Measurements from ENCODE around the gene SLC26A6.

SLC26A6 gene

DNA sequence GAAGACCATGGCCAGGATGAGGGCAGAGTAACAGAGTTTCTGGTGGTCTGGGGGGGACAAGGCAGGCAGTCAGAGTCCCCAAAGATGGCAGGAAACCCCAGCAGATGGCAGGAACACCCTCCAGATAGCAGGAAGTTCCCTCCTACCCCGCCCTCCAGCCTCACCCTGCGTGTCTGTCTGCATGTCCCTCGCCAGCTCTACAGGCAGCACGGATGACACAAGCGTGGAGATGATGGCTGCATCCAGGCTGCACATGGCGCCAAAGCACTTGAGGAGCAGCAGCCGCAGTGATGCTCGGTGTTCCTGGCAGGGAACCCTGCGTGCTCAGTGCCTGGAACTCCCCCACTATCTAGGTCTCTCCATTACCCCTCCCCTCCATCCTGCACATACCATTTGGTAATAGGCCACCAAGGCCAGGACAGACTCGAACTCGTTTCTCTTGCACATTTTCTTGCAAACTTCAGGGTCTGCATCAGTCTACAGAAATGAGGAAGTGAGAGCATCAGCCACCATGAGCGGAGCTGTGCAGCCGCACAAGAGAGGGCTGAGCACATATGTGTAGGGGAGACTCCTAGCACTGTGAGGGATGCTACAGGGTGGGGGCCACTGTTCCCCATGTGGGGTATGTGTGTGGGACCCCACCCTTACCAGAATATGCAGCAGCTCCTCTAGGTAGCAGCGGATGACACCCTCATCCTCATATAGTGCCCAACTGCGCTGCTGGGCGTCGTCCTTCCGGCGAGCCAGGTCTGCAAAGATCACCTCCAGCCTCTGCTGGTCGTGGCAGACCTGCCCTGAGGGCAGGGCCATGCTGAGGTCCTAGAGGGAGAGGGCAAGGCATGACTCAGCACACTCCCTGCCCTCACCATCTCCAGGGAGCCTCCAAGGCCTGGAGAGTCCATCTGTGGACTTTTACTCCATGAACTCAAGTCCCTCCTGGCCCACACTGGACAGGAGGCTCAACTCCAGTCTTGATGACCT, 44.4 kb upstream of the SLC26A6 start:
- TF ChIP-seq, protein P1, sequence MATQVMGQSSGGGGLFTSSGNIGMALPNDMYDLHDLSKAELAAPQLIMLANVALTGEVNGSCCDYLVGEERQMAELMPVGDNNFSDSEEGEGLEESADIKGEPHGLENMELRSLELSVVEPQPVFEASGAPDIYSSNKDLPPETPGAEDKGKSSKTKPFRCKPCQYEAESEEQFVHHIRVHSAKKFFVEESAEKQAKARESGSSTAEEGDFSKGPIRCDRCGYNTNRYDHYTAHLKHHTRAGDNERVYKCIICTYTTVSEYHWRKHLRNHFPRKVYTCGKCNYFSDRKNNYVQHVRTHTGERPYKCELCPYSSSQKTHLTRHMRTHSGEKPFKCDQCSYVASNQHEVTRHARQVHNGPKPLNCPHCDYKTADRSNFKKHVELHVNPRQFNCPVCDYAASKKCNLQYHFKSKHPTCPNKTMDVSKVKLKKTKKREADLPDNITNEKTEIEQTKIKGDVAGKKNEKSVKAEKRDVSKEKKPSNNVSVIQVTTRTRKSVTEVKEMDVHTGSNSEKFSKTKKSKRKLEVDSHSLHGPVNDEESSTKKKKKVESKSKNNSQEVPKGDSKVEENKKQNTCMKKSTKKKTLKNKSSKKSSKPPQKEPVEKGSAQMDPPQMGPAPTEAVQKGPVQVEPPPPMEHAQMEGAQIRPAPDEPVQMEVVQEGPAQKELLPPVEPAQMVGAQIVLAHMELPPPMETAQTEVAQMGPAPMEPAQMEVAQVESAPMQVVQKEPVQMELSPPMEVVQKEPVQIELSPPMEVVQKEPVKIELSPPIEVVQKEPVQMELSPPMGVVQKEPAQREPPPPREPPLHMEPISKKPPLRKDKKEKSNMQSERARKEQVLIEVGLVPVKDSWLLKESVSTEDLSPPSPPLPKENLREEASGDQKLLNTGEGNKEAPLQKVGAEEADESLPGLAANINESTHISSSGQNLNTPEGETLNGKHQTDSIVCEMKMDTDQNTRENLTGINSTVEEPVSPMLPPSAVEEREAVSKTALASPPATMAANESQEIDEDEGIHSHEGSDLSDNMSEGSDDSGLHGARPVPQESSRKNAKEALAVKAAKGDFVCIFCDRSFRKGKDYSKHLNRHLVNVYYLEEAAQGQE (IDR thresholded peaks at IDR 0.05; ENCODE audit: insufficient replicate concordance, low read depth) = no peak
- peak; percentile 79 for TF ChIP-seq SPI1 (IDR thresholded peaks at IDR 0.05; ENCODE audit: borderline replicate concordance, low read depth)
- DNase-seq (ENCODE audit: low read depth in 1 of 2, low spot score in 1 of 2) = no peak
- H3K27me3 ChIP-seq (ENCODE audit: insufficient read depth, poor library complexity, severe bottlenecking) = no peaks in the 10 kb centered on the region
- H3K27ac ChIP-seq (replicated peaks) = no peak overlapping the region
- no peak overlapping the region for H3K4me3 ChIP-seq (replicated peaks; ENCODE audit: insufficient read depth, low read length)

DNA sequence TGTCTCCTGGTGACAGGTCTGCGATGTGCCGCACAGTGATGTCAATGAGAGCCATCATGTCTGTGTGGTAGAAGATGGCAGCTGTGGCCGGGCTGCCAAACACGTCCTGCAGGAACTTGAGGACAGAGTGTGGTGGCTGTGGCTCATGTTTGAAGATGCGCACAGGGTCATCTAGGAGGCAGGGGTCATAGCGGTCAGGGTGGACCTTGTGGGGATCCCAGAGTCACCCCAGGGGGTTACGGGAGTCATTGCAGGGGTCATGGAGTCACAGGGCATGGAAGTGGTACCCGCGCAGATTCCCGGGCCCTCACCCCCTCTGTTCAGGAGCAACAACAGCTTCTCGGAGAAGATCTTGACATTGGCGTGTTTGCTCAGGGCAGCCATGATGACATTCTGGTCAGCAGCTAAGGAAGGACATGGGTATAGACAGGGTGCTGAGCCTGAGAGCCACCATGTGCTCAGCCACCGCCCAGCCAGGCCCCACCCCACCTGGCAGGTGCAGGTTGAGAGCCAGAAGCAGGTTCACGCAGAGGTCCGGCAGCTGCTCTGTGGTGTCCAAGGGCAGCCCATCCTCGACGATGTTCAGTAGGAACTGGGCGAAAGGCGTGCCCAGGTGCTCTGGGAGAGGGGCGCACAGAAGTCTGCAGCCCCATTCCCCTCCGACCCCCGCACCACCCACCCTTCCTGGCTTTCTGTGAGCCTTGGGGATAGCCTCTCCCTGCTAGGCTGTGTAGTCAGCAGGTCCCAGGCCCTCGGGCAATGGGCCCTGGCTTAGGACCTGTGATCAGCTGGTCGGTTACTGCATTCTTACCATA, 43.5 kb upstream of the SLC26A6 start:
- TF ChIP-seq, protein P2, sequence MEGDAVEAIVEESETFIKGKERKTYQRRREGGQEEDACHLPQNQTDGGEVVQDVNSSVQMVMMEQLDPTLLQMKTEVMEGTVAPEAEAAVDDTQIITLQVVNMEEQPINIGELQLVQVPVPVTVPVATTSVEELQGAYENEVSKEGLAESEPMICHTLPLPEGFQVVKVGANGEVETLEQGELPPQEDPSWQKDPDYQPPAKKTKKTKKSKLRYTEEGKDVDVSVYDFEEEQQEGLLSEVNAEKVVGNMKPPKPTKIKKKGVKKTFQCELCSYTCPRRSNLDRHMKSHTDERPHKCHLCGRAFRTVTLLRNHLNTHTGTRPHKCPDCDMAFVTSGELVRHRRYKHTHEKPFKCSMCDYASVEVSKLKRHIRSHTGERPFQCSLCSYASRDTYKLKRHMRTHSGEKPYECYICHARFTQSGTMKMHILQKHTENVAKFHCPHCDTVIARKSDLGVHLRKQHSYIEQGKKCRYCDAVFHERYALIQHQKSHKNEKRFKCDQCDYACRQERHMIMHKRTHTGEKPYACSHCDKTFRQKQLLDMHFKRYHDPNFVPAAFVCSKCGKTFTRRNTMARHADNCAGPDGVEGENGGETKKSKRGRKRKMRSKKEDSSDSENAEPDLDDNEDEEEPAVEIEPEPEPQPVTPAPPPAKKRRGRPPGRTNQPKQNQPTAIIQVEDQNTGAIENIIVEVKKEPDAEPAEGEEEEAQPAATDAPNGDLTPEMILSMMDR (IDR thresholded peaks at IDR 0.05; ENCODE audit: insufficient read depth, low read length) = no peak
- TF ChIP-seq POLR2AphosphoS5 (IDR thresholded peaks at IDR 0.05; ENCODE audit: low read depth) = no peak
- TF ChIP-seq SPI1 (IDR thresholded peaks at IDR 0.05; ENCODE audit: borderline replicate concordance, low read depth) = no peak
- TF ChIP-seq, protein P1 (IDR thresholded peaks at IDR 0.05; ENCODE audit: insufficient replicate concordance, low read depth) = no peak
- Histone ChIP-seq H3K27me3 (ENCODE audit: insufficient read depth, poor library complexity, severe bottlenecking) (no peaks in the 10 kb centered on the region), H3K4me3 (replicated peaks; ENCODE audit: insufficient read depth, low read length) (no peak overlapping the region), H3K27ac (replicated peaks) (no peak overlapping the region)
- no peak for DNase-seq (ENCODE audit: low read depth in 1 of 2, low spot score in 1 of 2)

DNA sequence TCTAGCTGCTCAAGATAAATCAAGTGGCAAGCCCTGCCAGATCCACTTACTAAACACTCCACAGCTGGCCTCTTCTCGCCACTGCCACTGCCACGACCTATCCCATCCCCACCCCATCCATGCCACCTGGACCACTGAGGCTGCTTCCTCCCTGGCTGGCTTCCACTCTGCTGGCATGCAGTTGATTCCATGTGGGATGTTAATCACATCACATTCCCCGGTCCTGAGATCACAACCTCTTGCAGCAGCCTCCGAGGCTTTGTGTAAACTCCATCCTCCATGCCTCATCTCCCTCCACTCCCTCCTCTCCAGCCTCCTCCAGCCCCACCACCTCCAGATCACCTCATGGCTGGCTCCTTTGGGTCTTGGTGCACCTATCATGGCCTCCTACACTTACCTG, 42.8 kb upstream of the SLC26A6 start:
- Histone ChIP-seq H3K27ac (replicated peaks) (no peak overlapping the region), H3K27me3 (ENCODE audit: insufficient read depth, poor library complexity, severe bottlenecking) (no peaks in the 10 kb centered on the region), H3K4me3 (replicated peaks; ENCODE audit: insufficient read depth, low read length) (no peak overlapping the region)
- no peak for TF ChIP-seq GABPA (IDR thresholded peaks at IDR 0.05; ENCODE audit: low read depth)
- TF ChIP-seq, protein P1 (IDR thresholded peaks at IDR 0.05; ENCODE audit: insufficient replicate concordance, low read depth) = no peak
- TF ChIP-seq SPI1 (IDR thresholded peaks at IDR 0.05; ENCODE audit: borderline replicate concordance, low read depth) = no peak
- no peak for TF ChIP-seq POLR2AphosphoS5 (IDR thresholded peaks at IDR 0.05; ENCODE audit: low read depth)
- TF ChIP-seq, protein P2 (IDR thresholded peaks at IDR 0.05; ENCODE audit: insufficient read depth, low read length) = no peak
- no peak for DNase-seq (ENCODE audit: low read depth in 1 of 2, low spot score in 1 of 2)
